Neural cell (in vitro differentiated cells): ENCODE data around the gene TAS2R38. TPM values are rescaled to one million over a fixed set of nuclear protein-coding genes. Genes with fewer than 3 reads are reported as not detected.

Experiments used
- H2AFZ ChIP-seq: fragments of 200-600, 300-800 bp; sonication (generic), shearing (Covaris generic); 2 replicates; pipeline ENCODE4 v1.6.0; 2014; ENCODE audit warnings: low read depth, mild to moderate bottlenecking, antibody characterized with exemption, low read length, moderate library complexity
- H3F3A ChIP-seq: fragments of 200-600 bp; shearing (Covaris generic); 2 replicates; pipeline ENCODE4 v1.6.1; 2016; ENCODE audit warnings: mild to moderate bottlenecking, moderate library complexity, mixed read lengths, antibody characterized with exemption, low read length; ENCODE audit not compliant: insufficient read depth, poor library complexity, severe bottlenecking
- H3K27ac ChIP-seq: fragments of 200-600, 300-800 bp; sonication (generic), shearing (Covaris generic); 2 replicates; pipeline ENCODE4 v1.5.1; 2014; ENCODE audit warnings: mild to moderate bottlenecking, low read length, moderate library complexity
- H3K27me3 ChIP-seq: fragments of 300-800, 200-600 bp; sonication (generic), shearing (Covaris generic); 2 replicates; pipeline ENCODE4 v1.6.0; 2014; ENCODE audit warnings: mild to moderate bottlenecking, low read depth, low read length, moderate library complexity; ENCODE audit not compliant: insufficient read depth
- H3K36me3 ChIP-seq: fragments of 300-800, 200-600 bp; sonication (generic), shearing (Covaris generic); 2 replicates; pipeline ENCODE4 v1.5.1; 2014; ENCODE audit warnings: mild to moderate bottlenecking, antibody characterized with exemption, low read length, moderate library complexity; ENCODE audit not compliant: insufficient read depth
- H3K4me2 ChIP-seq: fragments of 300-800, 200-600 bp; sonication (generic), shearing (Covaris generic); 2 replicates; pipeline ENCODE4 v1.6.0; 2014; ENCODE audit warnings: mild to moderate bottlenecking, low read length
- H3K4me3 ChIP-seq: fragments of 300-800, 200-600 bp; sonication (generic), shearing (Covaris generic); 2 replicates; pipeline ENCODE4 v1.5.1; 2014; ENCODE audit warnings: mild to moderate bottlenecking, low read length, moderate library complexity
- H3K79me2 ChIP-seq: fragments of 200-600 bp; shearing (Covaris generic); replicated peaks from 2 replicates; pipeline ENCODE4 v1.6.0; 2014; ENCODE audit warnings: mild to moderate bottlenecking, low read length, moderate library complexity; ENCODE audit not compliant: insufficient read depth
- H3K9ac ChIP-seq: fragments of 300-800, 200-600 bp; sonication (generic), shearing (Covaris generic); 2 replicates; pipeline ENCODE4 v1.6.1; 2016; ENCODE audit warnings: mild to moderate bottlenecking, low read length, mixed read lengths
- H3K9me2 ChIP-seq: fragments of 200-600 bp; shearing (Covaris generic); 2 replicates; pipeline ENCODE4 v1.6.1; 2016; ENCODE audit warnings: mild to moderate bottlenecking, low read length, mixed read lengths; ENCODE audit not compliant: insufficient read depth
- H3K9me3 ChIP-seq: fragments of 200-600, 300-800 bp; sonication (generic), shearing (Covaris generic); 2 replicates; pipeline ENCODE4 v1.6.1; 2016; ENCODE audit warnings: mild to moderate bottlenecking, mixed run types, low read length, moderate library complexity, mixed read lengths
- H4K20me1 ChIP-seq: fragments of 200-600 bp; shearing (Covaris generic); 2 replicates; pipeline ENCODE4 v1.6.1; 2016; ENCODE audit warnings: mild to moderate bottlenecking, mixed run types; ENCODE audit not compliant: insufficient read depth
- EP300 ChIP-seq: fragments of 450-650 bp; conservative IDR thresholded peaks from 2 replicates; pipeline ENCODE4 v1.6.1; 2014; ENCODE audit warnings: antibody characterized with exemption, mild to moderate bottlenecking, moderate library complexity; ENCODE audit not compliant: poor library complexity, severe bottlenecking
- EZH2 ChIP-seq: fragments of 200-600, 300-800 bp; shearing (Covaris generic), sonication (generic); IDR thresholded peaks from 2 replicates; pipeline ENCODE4 v1.6.1; 2014; ENCODE audit warnings: antibody characterized with exemption, low read length, borderline replicate concordance, mild to moderate bottlenecking; ENCODE audit not compliant: insufficient read depth, poor library complexity, severe bottlenecking
- MXI1 ChIP-seq: fragments of 450-650 bp; conservative IDR thresholded peaks from 2 replicates; pipeline ENCODE4 v1.6.1; 2014; ENCODE audit warnings: antibody characterized with exemption, mild to moderate bottlenecking; ENCODE audit not compliant: poor library complexity, severe bottlenecking
- POLR2AphosphoS5 ChIP-seq: IDR thresholded peaks from 2 replicates; pipeline ENCODE4 v1.6.1; 2012
- RAD21 ChIP-seq: fragments of 450-650 bp; conservative IDR thresholded peaks from 2 replicates; pipeline ENCODE4 v1.6.1; 2014; ENCODE audit warnings: antibody characterized with exemption, mild to moderate bottlenecking, moderate library complexity
- REST ChIP-seq: IDR thresholded peaks from 2 replicates; pipeline ENCODE4 v1.6.1; 2012; ENCODE audit warnings: borderline replicate concordance
- SMC3 ChIP-seq: fragments of 450-650 bp; conservative IDR thresholded peaks from 2 replicates; pipeline ENCODE4 v1.6.1; 2014; ENCODE audit warnings: antibody characterized with exemption, mild to moderate bottlenecking, moderate library complexity; ENCODE audit not compliant: poor library complexity
- TAF1 ChIP-seq: IDR thresholded peaks from 2 replicates; pipeline ENCODE4 v1.6.1; 2012; ENCODE audit warnings: low read depth
- polyA plus RNA-seq: library from polyadenylated mRNA; depleted of rRNA; stranded (reverse); fragments of >200 nt; gene quantifications from 2 replicates; pipeline ENCODE4 v1.2.3, GENCODE V29; 2014
- TF ChIP-seq, protein P1 (sequence below): fragments of 450-650 bp; IDR thresholded peaks from 2 replicates; pipeline ENCODE4 v1.5.1; 2014; ENCODE audit warnings: antibody characterized with exemption, mild to moderate bottlenecking, moderate library complexity; ENCODE audit not compliant: poor library complexity, severe bottlenecking

The TAS2R38 gene
- polyA plus RNA-seq, 1 donor from 2014 or later = not detected

DNA sequence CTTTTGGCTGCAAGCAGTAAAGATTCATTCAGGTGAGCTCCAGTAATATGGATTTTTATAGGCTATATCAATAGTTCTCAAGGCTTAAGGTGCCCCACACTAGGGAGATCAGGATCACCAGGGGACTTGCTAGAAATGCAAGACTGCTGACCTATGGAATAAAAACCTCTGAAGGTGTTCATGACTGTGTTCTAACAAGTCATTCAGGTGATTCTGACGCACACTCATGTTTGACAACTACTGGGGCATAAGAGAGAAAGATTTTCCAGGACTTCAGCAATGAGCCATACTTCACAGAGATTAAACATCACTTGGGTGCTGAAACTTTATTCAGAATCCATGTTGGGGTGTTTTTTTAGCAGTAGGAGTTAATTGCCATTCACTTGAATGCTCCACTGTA is 4.8 kb upstream of the TAS2R38 start:
- H3K27ac ChIP-seq = no peak overlapping the region
- TF ChIP-seq TAF1 (no peak), SMC3 (no peak), REST (no peak), EZH2 (no peak), MXI1 (no peak), POLR2AphosphoS5 (no peak), RAD21 (no peak), EP300 (no peak)
- TF ChIP-seq, protein P1, sequence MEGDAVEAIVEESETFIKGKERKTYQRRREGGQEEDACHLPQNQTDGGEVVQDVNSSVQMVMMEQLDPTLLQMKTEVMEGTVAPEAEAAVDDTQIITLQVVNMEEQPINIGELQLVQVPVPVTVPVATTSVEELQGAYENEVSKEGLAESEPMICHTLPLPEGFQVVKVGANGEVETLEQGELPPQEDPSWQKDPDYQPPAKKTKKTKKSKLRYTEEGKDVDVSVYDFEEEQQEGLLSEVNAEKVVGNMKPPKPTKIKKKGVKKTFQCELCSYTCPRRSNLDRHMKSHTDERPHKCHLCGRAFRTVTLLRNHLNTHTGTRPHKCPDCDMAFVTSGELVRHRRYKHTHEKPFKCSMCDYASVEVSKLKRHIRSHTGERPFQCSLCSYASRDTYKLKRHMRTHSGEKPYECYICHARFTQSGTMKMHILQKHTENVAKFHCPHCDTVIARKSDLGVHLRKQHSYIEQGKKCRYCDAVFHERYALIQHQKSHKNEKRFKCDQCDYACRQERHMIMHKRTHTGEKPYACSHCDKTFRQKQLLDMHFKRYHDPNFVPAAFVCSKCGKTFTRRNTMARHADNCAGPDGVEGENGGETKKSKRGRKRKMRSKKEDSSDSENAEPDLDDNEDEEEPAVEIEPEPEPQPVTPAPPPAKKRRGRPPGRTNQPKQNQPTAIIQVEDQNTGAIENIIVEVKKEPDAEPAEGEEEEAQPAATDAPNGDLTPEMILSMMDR = no peak
- no peaks in the 10 kb centered on the region for H3K36me3 ChIP-seq
- H3K9me3 ChIP-seq = no peaks in the 10 kb centered on the region
- no peaks in the 10 kb centered on the region for H3F3A ChIP-seq
- H3K79me2 ChIP-seq = no peaks in the 10 kb centered on the region
- no peaks in the 10 kb centered on the region for H3K9me2 ChIP-seq
- H4K20me1 ChIP-seq = no peaks in the 10 kb centered on the region
- no peaks in the 10 kb centered on the region for H3K27me3 ChIP-seq
- H3K4me2 ChIP-seq = no peak overlapping the region
- H3K9ac ChIP-seq = no peak overlapping the region
- H3K4me3 ChIP-seq = no peak overlapping the region
- H2AFZ ChIP-seq = no peak overlapping the region

GRCh38 chr7:141976524-141977245 is 3.1 kb upstream of the TAS2R38 start:
- H3K4me3 ChIP-seq = peak overlapping the region; percentile 21
- no peak overlapping the region for H3K27ac ChIP-seq
- H3K9me3 ChIP-seq = no peaks in the 10 kb centered on the region
- no peaks in the 10 kb centered on the region for H3F3A ChIP-seq
- no peaks in the 10 kb centered on the region for H3K27me3 ChIP-seq
- no peaks in the 10 kb centered on the region for H4K20me1 ChIP-seq
- H3K79me2 ChIP-seq = no peaks in the 10 kb centered on the region
- H3K9ac ChIP-seq = no peak overlapping the region
- no peaks in the 10 kb centered on the region for H3K36me3 ChIP-seq
- no peak overlapping the region for H3K4me2 ChIP-seq
- H3K9me2 ChIP-seq = no peaks in the 10 kb centered on the region
- no peak overlapping the region for H2AFZ ChIP-seq
- TF ChIP-seq SMC3 (peak; percentile 5), RAD21 (peak; percentile 8), POLR2AphosphoS5 (no peak)
